AG04449 (cell line): Measurements from ENCODE around the gene SERPINF2.
"Not testable (repeated sequence)": the region's sequence is repeated elsewhere in the genome, so short reads cannot be mapped to it uniquely, and the experiment has no call there.

Experiments used
- CTCF ChIA-PET: fragments of 350-600 bp; formaldehyde crosslinking; extraction: SDS; loops from one replicate; lab custom pipeline; 2021; ENCODE audit warnings: antibody characterized with exemption; lab: Yijun Ruan, JAX
- POLR2A ChIA-PET: fragments of 400-600, 350-600 bp; formaldehyde crosslinking; extraction: SDS; loops from one replicate; lab custom pipeline; 2020; ENCODE audit warnings: antibody characterized with exemption, inconsistent platforms; lab: Yijun Ruan, JAX
- DNase-seq: peaks from one replicate; pipeline ENCODE4 v3.0.0-alpha.2; 2010; ENCODE audit warnings: low read depth, low spot score
- H3K4me3 ChIP-seq: 2 replicates; pipeline ENCODE4 v1.5.1; 2011; ENCODE audit warnings: low read depth, mild to moderate bottlenecking, control low read depth, low read length
- CTCF ChIP-seq: IDR thresholded peaks from one replicate; pipeline ENCODE4 v1.5.1; 2011; ENCODE audit warnings: mild to moderate bottlenecking, moderate library complexity, low read length, control low read depth, inconsistent platforms; ENCODE audit not compliant: insufficient read depth; ENCODE audit errors: missing control alignments

Gene SERPINF2

GRCh38 chr17:1720856-1721386, 21.8 kb upstream of the SERPINF2 start:
- TF ChIP-seq CTCF, result peak; percentile 94
- ChIA-PET CTCF (interaction anchor here (0.6 to 7.2 kb wide), 38 partner anchors 8 to 188 kb away, joined by 3 to 180 read pairs (median 4); partner anchors contain the start of genes RPA1, SERPINF1 and SMYD4), POLR2A (no interaction called here)
- no peak for DNase-seq
- H3K4me3 ChIP-seq, result no peak overlapping the region

GRCh38 chr17:1722022-1722421, 20.6 kb upstream of the SERPINF2 start:
- CTCF ChIA-PET, result interaction anchor here (0.6 to 7.2 kb wide), 26 partner anchors 8 to 939 kb away, joined by 3 to 180 read pairs (median 8); partner anchors contain the start of genes RPA1, SERPINF1 and SMYD4
- DNase-seq, result peak; percentile 59
- POLR2A ChIA-PET, result interaction anchor here (0.6 kb wide), 1 partner anchor 9 kb away, joined by 4 read pairs; no protein-coding TSS in a partner anchor
- not testable (repeated sequence) for H3K4me3 ChIP-seq

- CTCF ChIA-PET, result interaction anchor here (0.7 to 1.5 kb wide), 3 partner anchors 11 to 136 kb away, joined by 3 to 8 read pairs (median 3); no protein-coding TSS in a partner anchor
- POLR2A ChIA-PET, result interaction anchor here (0.8 to 1.2 kb wide), 2 partner anchors 40 to 49 kb away, joined by 3 to 5 read pairs; no protein-coding TSS in a partner anchor
- H3K4me3 ChIP-seq, result peak within 1 kb of the TSS; percentile 63
- TF ChIP-seq CTCF, result no peak
- DNase-seq, result no peak
Observed at GRCh38 chr17:1724351-1724868, 18.3 kb upstream of the SERPINF2 start, which contains the start of gene WDR81. TSS of gene WDR81 (plus strand) at chr17:1724704. CDS start at chr17:1724960, 256 bp downstream.

GRCh38 chr17:1724869-1725641, 17.6 kb upstream of the SERPINF2 start:
- ChIA-PET CTCF (interaction anchor here (1.1 to 2.1 kb wide), 3 partner anchors 41 to 136 kb away, joined by 3 to 6 read pairs (median 4); no protein-coding TSS in a partner anchor), POLR2A (interaction anchor here (0.8 kb wide), 1 partner anchor 39 kb away, joined by 3 read pairs; no protein-coding TSS in a partner anchor)
- no peak for TF ChIP-seq CTCF
- H3K4me3 ChIP-seq, result peak overlapping the region; percentile 63
- no peak for DNase-seq

- POLR2A ChIA-PET, result interaction anchor here (0.6 to 1.7 kb wide), 2 partner anchors 9 to 12 kb away, joined by 3 to 14 read pairs; no protein-coding TSS in a partner anchor
- no peak for TF ChIP-seq CTCF
- no peak for DNase-seq
- CTCF ChIA-PET, result interaction anchor here (1.3 to 2.1 kb wide), 2 partner anchors 40 to 59 kb away, joined by 4 to 6 read pairs; no protein-coding TSS in a partner anchor
- H3K4me3 ChIP-seq, result peak overlapping the region; percentile 63; the same call in 1 of the 2 replicates
Observed at GRCh38 chr17:1725642-1726511, 16.8 kb upstream of the SERPINF2 start.

GRCh38 chr17:1726626-1727257, 15.9 kb upstream of the SERPINF2 start:
- CTCF ChIA-PET, result interaction anchor here (2.1 kb wide), 1 partner anchor 58 kb away, joined by 6 read pairs; no protein-coding TSS in a partner anchor
- TF ChIP-seq CTCF, result no peak
- H3K4me3 ChIP-seq, result no peak overlapping the region
- DNase-seq, result no peak
- POLR2A ChIA-PET, result interaction anchor here (0.8 to 1.7 kb wide), 2 partner anchors 10 to 26 kb away, joined by 3 to 14 read pairs; no protein-coding TSS in a partner anchor
